ENCODE data around the gene METTL1. TPM values are rescaled to one million over a fixed set of nuclear protein-coding genes. Genes with fewer than 3 reads are reported as not detected.
"Not testable (repeated sequence)": the region's sequence is repeated elsewhere in the genome, so short reads cannot be mapped to it uniquely, and the experiment has no call there.

The METTL1 gene
- total RNA-seq, 1 donor from 2014 or later = 40.7 TPM

GRCh38 chr12:57775563-57776246 is 3.8 kb upstream of the METTL1 start:
- intact Hi-C loops (cut with micrococcal nuclease) = no loop called here
- POLR2A ChIA-PET = interaction anchor here (0.6 to 0.7 kb wide), 2 partner anchors 19 to 40 kb away, joined by 4 to 8 read pairs; no protein-coding TSS in a partner anchor
- ATAC-seq (ENCODE audit: low read depth) (no peak), DNase-seq (no peak)
- no peaks in the 10 kb centered on the region for H3K9me3 Mint-ChIP-seq
- no peak for TF ChIP-seq CTCF (IDR thresholded peaks at IDR 0.05)
- H3K4me3 Mint-ChIP-seq = no peak overlapping the region
- H3K27ac Mint-ChIP-seq = no peak overlapping the region
- CTCF ChIA-PET = interaction anchor here (1.9 kb wide), 1 partner anchor 19 kb away, joined by 5 read pairs; no protein-coding TSS in a partner anchor
- peaks cover 7% of the 10 kb centered on the region for H3K36me3 Mint-ChIP-seq (ENCODE audit: low read depth)
- peaks cover 14% of the 10 kb centered on the region for H3K4me1 Mint-ChIP-seq
- no peaks in the 10 kb centered on the region for H3K27me3 Mint-ChIP-seq

DNA sequence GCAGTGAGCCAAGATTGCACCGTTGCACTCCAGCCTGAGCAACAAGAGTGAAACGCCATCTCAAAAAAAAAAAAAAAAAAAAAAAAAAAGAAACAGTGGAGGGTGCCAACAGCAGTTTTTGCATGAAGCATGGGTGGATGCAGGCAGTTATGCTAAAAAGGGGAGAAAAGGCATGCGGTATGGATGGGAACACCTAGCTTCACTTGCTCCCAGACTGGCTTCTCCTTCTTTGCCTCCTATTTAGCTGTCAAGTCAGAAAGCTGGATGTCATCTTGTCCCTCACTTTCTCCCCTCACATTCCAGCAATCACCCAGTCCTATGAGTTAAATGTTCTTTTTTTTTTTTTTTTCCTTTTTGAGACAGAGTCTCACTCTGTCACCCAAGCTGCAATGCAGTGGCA is 3.1 kb upstream of the METTL1 start:
- H3K4me3 Mint-ChIP-seq = no peak overlapping the region
- ChIA-PET CTCF (interaction anchor here (1.9 kb wide), 1 partner anchor 19 kb away, joined by 5 read pairs; no protein-coding TSS in a partner anchor), POLR2A (interaction anchor here (0.6 to 0.7 kb wide), 3 partner anchors 18 to 53 kb away, joined by 4 to 8 read pairs (median 8); no protein-coding TSS in a partner anchor)
- intact Hi-C loops (cut with micrococcal nuclease) = no loop called here
- H3K27me3 Mint-ChIP-seq = no peaks in the 10 kb centered on the region
- DNase-seq (no peak), ATAC-seq (ENCODE audit: low read depth) (no peak)
- peaks cover 12% of the 10 kb centered on the region for H3K36me3 Mint-ChIP-seq (ENCODE audit: low read depth)
- TF ChIP-seq CTCF (IDR thresholded peaks at IDR 0.05) = no peak
- H3K27ac Mint-ChIP-seq = no peak overlapping the region
- H3K4me1 Mint-ChIP-seq = peaks cover 16% of the 10 kb centered on the region
- H3K9me3 Mint-ChIP-seq = no peaks in the 10 kb centered on the region

GRCh38 chr12:57774634-57775033 is 2.7 kb upstream of the METTL1 start:
- POLR2A ChIA-PET = interaction anchor here (0.7 kb wide), 1 partner anchor 53 kb away, joined by 8 read pairs; no protein-coding TSS in a partner anchor
- H3K27ac Mint-ChIP-seq; H3K4me3 Mint-ChIP-seq; ATAC-seq (ENCODE audit: low read depth); H3K9me3 Mint-ChIP-seq; H3K27me3 Mint-ChIP-seq; DNase-seq; intact Hi-C loops (cut with micrococcal nuclease): not testable (repeated sequence)
- H3K36me3 Mint-ChIP-seq (ENCODE audit: low read depth) = peaks cover 16% of the 10 kb centered on the region
- CTCF ChIA-PET = interaction anchor here (1.9 kb wide), 1 partner anchor 18 kb away, joined by 5 read pairs; no protein-coding TSS in a partner anchor
- peaks cover 18% of the 10 kb centered on the region for H3K4me1 Mint-ChIP-seq

- H3K27me3 Mint-ChIP-seq = no peaks in the 10 kb centered on the region
- H3K36me3 Mint-ChIP-seq (ENCODE audit: low read depth) = peaks cover 31% of the 10 kb centered on the region
- ChIA-PET CTCF (interaction anchor here (0.7 kb wide), 1 partner anchor 132 kb away, joined by 4 read pairs; no protein-coding TSS in a partner anchor), POLR2A (interaction anchor here (0.5 to 1.3 kb wide), 13 partner anchors 9 to 317 kb away, joined by 3 to 11 read pairs (median 4); partner anchors contain the start of genes CDK4, CTDSP2, INHBE and TSFM)
- H3K4me3 Mint-ChIP-seq = peak within 1 kb of the TSS; percentile 98
- H3K27ac Mint-ChIP-seq = peak within 1 kb of the TSS; percentile 98
- intact Hi-C loops (cut with micrococcal nuclease) = loop anchor here (1.0 kb wide), 4 partner anchors 10 to 28 kb away; partner anchors contain the start of genes CDK4 and TSFM
- DNase-seq = no peak
- peaks cover 18% of the 10 kb centered on the region for H3K4me1 Mint-ChIP-seq
- peak; percentile 21 for ATAC-seq (ENCODE audit: low read depth)
- no peaks in the 10 kb centered on the region for H3K9me3 Mint-ChIP-seq
- TF ChIP-seq CTCF (IDR thresholded peaks at IDR 0.05) = no peak
These were observed 771 bp upstream of the METTL1 start, which contains the start of gene EEF1AKMT3 for GRCh38 chr12:57772429-57773322. Gene EEF1AKMT3, plus strand, starts transcription at chr12:57772614. Its CDS starts 111 bp downstream, at chr12:57772725.

DNA sequence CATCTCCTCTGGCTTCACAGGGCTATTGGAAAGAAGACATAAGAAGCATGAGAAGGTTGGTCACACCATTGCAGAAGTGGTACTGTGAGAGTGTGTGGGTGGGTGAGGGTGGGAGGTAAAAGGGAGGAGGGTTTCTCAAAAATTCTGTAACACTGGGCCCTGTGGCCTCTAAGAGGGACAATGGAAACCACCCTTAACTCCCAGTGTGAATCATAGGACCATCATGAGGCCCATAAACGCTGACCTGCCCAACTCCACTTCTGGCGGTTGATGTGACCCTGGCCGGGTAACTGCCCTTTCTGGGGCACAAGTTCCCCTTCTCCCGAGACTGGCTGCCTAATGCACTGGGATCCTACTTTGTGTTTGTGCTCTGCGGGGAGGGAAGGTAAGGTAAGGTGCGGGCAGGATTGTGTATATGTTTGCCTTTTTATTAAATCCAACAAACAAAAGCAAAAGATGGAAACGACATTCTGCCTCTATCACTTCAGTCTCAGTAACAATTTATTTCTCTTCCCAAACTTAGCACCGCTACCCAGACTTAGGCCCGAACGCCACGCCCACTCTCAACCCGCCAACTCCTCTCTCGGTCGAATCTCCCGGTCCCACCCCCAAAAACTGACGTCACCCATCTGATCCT is 551 bp downstream of the METTL1 start:
- peak overlapping the region; percentile 98 for H3K27ac Mint-ChIP-seq
- peaks cover 6% of the 10 kb centered on the region for H3K27me3 Mint-ChIP-seq
- DNase-seq (no peak), ATAC-seq (ENCODE audit: low read depth) (peak; percentile 75)
- no peak for TF ChIP-seq CTCF (IDR thresholded peaks at IDR 0.05)
- peak overlapping the region; percentile 98 for H3K4me3 Mint-ChIP-seq
- intact Hi-C loops (cut with micrococcal nuclease) = no loop called here
- H3K36me3 Mint-ChIP-seq (ENCODE audit: low read depth) = peaks cover 31% of the 10 kb centered on the region
- peaks cover 25% of the 10 kb centered on the region for H3K4me1 Mint-ChIP-seq
- ChIA-PET CTCF (no interaction called here), POLR2A (interaction anchor here (0.9 to 1.3 kb wide), 4 partner anchors 10 to 73 kb away, joined by 4 to 11 read pairs (median 7); partner anchors contain the start of gene TSFM)
- no peaks in the 10 kb centered on the region for H3K9me3 Mint-ChIP-seq

Measured in activated B cell treated with CpG ODN at 0.5 μM for 24 hours (primary cell).